GM19468 (cell line): ENCODE measurements around the gene SELENOT.
A peak's percentile ranks its signal among the peaks of the same experiment; 100 is the strongest.
"Not testable (repeated sequence)": the region's sequence is repeated elsewhere in the genome, so short reads cannot be mapped to it uniquely, and the experiment has no call there.

Experiments used
- ATAC-seq: cut with Tn5 transposase; IDR thresholded peaks from one replicate; pipeline ENCODE4 v1.9.1; 2021; ENCODE audit warnings: mild to moderate bottlenecking, moderate library complexity, moderate number of reproducible peaks; ENCODE audit not compliant: unreplicated experiment; ENCODE audit errors: extremely low read depth

SELENOT gene, protein sequence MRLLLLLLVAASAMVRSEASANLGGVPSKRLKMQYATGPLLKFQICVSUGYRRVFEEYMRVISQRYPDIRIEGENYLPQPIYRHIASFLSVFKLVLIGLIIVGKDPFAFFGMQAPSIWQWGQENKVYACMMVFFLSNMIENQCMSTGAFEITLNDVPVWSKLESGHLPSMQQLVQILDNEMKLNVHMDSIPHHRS

DNA sequence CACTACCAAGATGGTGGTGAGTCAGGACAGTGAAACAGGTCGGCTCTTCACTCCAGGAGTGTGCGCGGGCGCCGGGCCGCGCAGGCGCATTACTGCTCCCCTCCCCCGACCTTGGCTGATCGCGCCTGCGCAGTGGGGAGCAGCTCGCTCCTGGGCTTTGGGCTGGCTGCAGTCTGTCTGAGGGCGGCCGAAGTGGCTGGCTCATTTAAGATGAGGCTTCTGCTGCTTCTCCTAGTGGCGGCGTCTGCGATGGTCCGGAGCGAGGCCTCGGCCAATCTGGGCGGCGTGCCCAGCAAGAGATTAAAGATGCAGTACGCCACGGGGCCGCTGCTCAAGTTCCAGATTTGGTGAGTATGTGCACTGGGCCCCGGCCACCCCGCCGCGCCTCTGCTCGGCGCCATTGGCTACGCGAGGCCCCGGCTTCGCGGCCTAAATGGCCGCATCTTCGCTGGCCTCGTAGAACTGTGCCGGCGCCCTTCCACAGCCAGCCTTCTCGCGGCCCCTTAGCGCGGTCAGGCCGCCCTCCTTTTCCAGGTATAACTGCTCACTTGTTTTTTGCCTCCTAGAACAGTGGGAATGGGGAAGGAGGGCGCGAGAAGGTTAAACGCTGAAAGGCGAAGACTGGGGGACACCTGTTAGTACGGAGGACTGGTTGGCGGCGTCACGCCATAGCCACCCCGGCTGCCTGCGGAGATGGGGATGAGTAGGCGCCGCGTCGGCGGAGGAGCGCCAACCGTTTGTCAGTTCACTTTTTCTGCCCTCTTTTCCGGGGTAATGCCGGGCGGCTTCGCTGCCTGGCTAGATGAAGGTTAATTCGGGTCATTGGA is at the start of gene SELENOT:
SELENOT (plus strand) TSS at position 169 of the 827 bp plus-strand sequence; CDS start at position 211, 42 bp downstream.
- peak; percentile 49 for ATAC-seq

DNA sequence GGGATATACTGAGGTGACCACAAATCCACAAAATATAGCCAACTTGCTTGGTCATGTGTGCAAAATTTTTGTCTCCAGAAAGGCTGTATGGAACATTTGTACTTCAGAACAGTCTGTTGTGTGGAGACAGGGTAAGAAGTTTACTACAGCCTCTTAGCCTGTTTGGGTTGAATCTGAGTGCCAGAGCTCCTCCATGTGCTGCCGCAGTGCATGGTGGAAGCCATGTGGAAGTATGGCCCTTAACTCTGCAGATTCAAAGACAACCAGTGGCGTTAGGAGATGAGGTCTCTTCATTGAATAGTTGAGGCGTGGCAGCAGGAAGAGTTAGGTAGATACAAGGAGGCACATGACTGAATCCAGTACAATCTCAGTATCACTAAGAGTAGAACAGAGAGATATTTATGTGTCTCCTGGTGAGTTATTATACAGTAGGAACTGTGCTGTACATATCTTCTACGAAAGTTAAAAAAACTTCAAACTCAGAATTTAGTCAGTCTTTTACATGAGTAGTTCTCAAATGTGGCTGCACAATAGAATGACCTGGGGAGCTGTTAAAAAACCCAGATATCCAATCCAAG is 47.2 kb upstream of the SELENOT start:
- no peak for ATAC-seq

DNA sequence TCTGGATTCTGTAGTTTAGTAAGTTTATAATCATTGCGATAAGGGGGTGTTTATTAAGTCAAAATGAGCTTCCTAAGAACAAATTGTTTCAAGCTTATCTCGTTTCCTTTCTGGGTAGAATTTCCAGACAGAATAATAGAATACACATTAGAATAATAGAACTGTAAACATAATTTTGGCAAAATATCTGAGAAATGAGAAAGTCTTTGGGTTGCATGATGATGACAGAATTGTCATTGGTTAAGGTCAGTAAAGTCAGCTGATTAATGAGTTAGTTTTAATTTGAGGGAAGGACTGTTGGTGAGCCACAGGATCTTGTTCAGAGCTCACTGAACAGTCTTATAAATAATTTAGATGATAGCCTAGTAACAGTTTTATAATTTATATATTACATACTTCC is 46.3 kb upstream of the SELENOT start:
- ATAC-seq = no peak

DNA sequence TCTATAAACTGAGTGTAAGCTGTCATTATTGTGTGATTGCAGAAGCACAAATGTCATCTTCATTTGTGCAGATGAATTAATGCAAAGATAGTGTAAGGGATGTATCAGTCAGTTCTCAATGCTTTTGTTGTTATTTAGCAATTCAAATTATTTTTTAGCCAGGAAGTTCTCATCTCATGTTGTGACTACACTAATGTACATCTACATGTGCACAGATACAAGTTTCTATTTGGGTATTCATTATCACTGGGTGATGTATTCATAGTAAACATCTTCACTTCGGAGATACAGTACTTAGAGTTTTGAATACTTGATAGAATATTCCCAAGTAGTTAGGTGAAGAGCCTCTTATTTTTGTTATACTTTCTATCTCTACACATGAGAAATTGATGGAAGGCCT is 45.4 kb upstream of the SELENOT start:
- no peak for ATAC-seq

- no peak for ATAC-seq
Observed at GRCh38 chr3:150564243-150564642, 38.9 kb upstream of the SELENOT start.

DNA sequence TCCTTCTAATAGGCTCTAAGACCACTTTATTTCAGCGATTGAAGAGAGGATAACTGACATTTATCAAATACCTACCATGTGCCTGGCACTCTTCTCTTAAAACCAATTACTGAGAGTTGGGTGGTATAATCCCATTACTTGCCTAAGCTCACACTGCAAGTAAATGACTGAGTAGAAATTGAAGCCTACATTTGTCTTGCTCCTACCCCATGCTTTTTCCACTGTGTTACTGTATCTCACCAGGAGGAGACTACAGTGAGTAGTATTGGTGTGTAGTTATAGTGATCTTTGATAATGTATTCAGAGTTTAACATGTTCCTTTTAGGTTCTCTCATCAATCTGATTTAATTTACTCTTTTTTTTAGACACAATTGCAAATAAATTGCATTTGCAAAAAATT is 35.8 kb upstream of the SELENOT start:
- no peak for ATAC-seq

GRCh38 chr3:150577855-150578254 is 25.3 kb upstream of the SELENOT start:
- no peak for ATAC-seq

- no peak for ATAC-seq
Observed at GRCh38 chr3:150581174-150581573, 21.9 kb upstream of the SELENOT start.

DNA sequence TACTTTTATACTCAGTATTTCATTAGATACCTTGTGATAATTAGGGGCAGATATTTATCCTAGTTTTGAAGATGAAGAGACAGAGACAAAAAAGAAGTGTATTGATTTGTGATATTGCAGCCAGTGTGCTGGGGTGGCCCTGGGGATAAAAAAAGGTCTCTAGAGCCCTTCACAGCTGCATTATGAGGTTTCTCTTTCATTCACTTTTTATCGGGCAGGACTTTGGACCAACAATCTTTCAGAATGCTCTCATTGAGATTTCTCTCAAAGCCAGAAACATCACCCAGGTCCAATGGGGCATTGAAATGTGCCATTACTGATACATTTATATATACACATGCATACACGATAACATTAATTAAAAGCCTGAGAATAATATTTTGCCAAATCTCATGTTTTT is 20.5 kb upstream of the SELENOT start:
- ATAC-seq = no peak

GRCh38 chr3:150583028-150583427 is 20.1 kb upstream of the SELENOT start:
- ATAC-seq = no peak

DNA sequence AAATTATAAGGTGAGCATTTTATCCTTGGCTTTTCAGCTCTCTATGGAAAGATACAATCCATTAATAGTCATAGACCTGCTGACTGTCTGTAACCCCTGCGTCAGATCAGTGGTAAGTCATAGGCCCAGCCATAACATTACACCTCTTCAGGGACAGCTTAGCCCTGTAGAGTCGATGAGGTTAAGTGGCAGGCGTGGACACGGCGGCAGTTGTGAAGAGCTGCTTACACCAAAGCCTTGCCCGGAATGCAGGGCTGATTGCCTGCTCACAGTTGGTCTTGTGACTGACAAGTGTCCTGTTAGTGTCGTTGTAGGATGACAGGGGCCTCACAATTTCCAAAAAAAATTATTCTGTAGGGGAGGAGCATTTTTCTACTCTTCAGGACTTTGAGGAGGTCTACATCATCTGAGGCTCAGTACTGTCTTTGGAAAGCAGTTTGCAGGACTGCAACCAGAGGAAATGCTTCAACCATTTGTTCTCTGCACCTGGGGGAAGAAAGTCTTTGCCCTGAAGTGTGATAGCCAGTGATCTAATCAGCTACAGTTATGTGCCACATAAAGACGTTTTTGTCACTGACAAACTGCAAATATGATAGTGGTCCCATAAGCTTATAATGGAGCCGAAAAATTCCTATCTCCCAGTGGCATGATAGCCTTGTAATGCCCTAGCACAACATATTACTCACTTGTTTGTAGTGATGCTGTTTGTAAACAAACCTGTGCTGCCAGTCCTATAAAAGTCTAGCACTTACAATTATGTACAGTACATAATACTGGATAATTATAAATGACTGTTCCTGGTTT is 14.9 kb upstream of the SELENOT start:
- ATAC-seq = no peak

GRCh38 chr3:150589759-150590158 is 13.4 kb upstream of the SELENOT start:
- ATAC-seq = no peak

GRCh38 chr3:150594150-150594549 is 9.0 kb upstream of the SELENOT start:
- ATAC-seq = no peak

DNA sequence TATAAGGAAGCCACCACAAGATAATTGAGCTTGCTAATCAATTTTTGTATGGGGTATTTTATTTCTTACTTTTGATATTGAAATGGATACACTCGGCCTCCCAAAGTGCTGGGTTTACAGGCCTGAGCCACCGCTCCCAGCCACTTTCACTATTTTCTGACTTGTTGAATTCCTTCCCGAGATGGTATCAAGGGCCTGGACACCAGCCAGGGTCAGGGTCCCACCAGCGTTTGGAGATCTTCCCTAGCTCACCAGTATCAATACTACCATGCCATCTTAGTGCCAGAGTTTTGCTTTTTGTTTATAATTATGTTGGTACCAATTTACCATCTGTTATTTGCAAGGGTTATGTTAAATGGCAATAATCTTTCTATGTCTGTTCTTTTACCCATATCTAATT is 5.5 kb upstream of the SELENOT start:
- no peak for ATAC-seq

GRCh38 chr3:150599611-150600297 is 3.4 kb upstream of the SELENOT start:
- no peak for ATAC-seq

GRCh38 chr3:150600647-150601530 is 2.2 kb upstream of the SELENOT start:
- ATAC-seq = not testable (repeated sequence)

GRCh38 chr3:150602426-150603152 is 532 bp upstream of the SELENOT start:
- peak; percentile 0 for ATAC-seq

GRCh38 chr3:150603980-150604319 is 829 bp downstream of the SELENOT start:
- ATAC-seq = no peak
